SK-N-SH (cell line): ENCODE data around the gene CRIP3. TPM values are rescaled to one million over a fixed set of nuclear protein-coding genes. Genes with fewer than 3 reads are reported as not detected.

Source experiments
- CTCF ChIA-PET: fragments of 300-600, 350-600 bp; formaldehyde crosslinking; extraction: SDS; loops from one replicate; lab custom pipeline; 2021; lab: Yijun Ruan, JAX
- POLR2A ChIA-PET: fragments of 350-600 bp; sonication (Branson Sonifier 250); formaldehyde crosslinking; extraction: SDS; loops from one replicate; lab custom pipeline; 2020; ENCODE audit warnings: antibody characterized with exemption, inconsistent platforms; lab: Yijun Ruan, JAX
- DNase-seq: peaks from one replicate; pipeline ENCODE4 v3.0.0; 2012
- H2AFZ ChIP-seq: fragments of 200-600 bp; sonication (generic); 2 replicates; pipeline ENCODE4 v1.8.1; 2016; ENCODE audit warnings: antibody characterized with exemption, mild to moderate bottlenecking, low read depth
- H3F3A ChIP-seq: fragments of 200-600 bp; sonication (generic); replicated peaks from 2 replicates; pipeline ENCODE3; 2016; ENCODE audit warnings: antibody characterized with exemption, mild to moderate bottlenecking; ENCODE audit not compliant: insufficient read depth
- H3K27ac ChIP-seq, 2 experiments: fragments of 200-500 bp in 1 of 2; fragments of 200-600 bp in 1 of 2; sonication (Bioruptor generic) in 1 of 2; sonication (generic), shearing (Covaris generic) in 1 of 2; 2 replicates each; pipeline versions ENCODE4 v1.5.1 to v1.6.1; 2014 to 2016; ENCODE audit warnings: low read depth in 2 of 2, inconsistent platforms in 1 of 2, low read length in 1 of 2, mild to moderate bottlenecking in 1 of 2, mixed read lengths in 1 of 2
- H3K27me3 ChIP-seq: fragments of 200-600 bp; sonication (generic), shearing (Covaris generic); 2 replicates; pipeline ENCODE4 v1.6.1; 2016; ENCODE audit warnings: mixed run types; ENCODE audit not compliant: insufficient read depth
- H3K36me3 ChIP-seq, 2 experiments: fragments of 200-500 bp in 1 of 2; fragments of 200-600 bp in 1 of 2; sonication (Bioruptor generic) in 1 of 2; sonication (generic) in 1 of 2; replicated peaks in 1 of 2; 2 replicates each; pipeline versions ENCODE3 to v1.5.1; 2014 to 2016; ENCODE audit warnings: low read length in 1 of 2, mild to moderate bottlenecking in 1 of 2; ENCODE audit not compliant: insufficient read depth in 2 of 2, control insufficient read depth in 1 of 2
- H3K4me1 ChIP-seq, 2 experiments: fragments of 200-500 bp in 1 of 2; fragments of 200-600 bp in 1 of 2; sonication (Bioruptor generic) in 1 of 2; sonication (generic), shearing (Covaris generic) in 1 of 2; 2 replicates each; pipeline versions ENCODE4 v1.5.1 to v1.6.1; 2014 to 2016; ENCODE audit warnings: low read depth in 1 of 2, low read length in 1 of 2, mixed run types in 1 of 2; ENCODE audit not compliant: insufficient read depth in 2 of 2, control insufficient read depth in 1 of 2
- H3K4me2 ChIP-seq: fragments of 200-600 bp; sonication (generic), shearing (Covaris generic); 2 replicates; pipeline ENCODE4 v1.6.1; 2017; ENCODE audit warnings: mixed run types
- H3K4me3 ChIP-seq, 2 experiments: fragments of 200-500 bp in 1 of 2; fragments of 200-600 bp in 1 of 2; sonication (Bioruptor generic) in 1 of 2; sonication (generic), shearing (Covaris generic) in 1 of 2; 2 replicates each; pipeline versions ENCODE4 v1.5.1 to v1.8.1; 2014 to 2016; ENCODE audit warnings: low read depth in 2 of 2, inconsistent platforms in 1 of 2, low read length in 1 of 2, mild to moderate bottlenecking in 1 of 2, mixed read lengths in 1 of 2, moderate library complexity in 1 of 2
- H3K79me2 ChIP-seq: fragments of 200-600 bp; sonication (generic); 2 replicates; pipeline ENCODE4 v1.8.1; 2017; ENCODE audit warnings: mild to moderate bottlenecking; ENCODE audit not compliant: insufficient read depth
- H3K9ac ChIP-seq: fragments of 200-600 bp; sonication (generic); 2 replicates; pipeline ENCODE4 v1.6.1; 2017; ENCODE audit warnings: mixed run types
- H3K9me2 ChIP-seq: fragments of 200-600 bp; sonication (generic); 2 replicates; pipeline ENCODE4 v1.6.1; 2017; ENCODE audit warnings: mixed run types
- H3K9me3 ChIP-seq: fragments of 200-600 bp; sonication (generic); 2 replicates; pipeline ENCODE4 v1.6.1; 2017; ENCODE audit warnings: mixed run types, mild to moderate bottlenecking, moderate library complexity
- H4K20me1 ChIP-seq: fragments of 200-600 bp; sonication (generic); 2 replicates; pipeline ENCODE4 v1.6.1; 2017; ENCODE audit warnings: mild to moderate bottlenecking, mixed run types; ENCODE audit not compliant: insufficient read depth
- ELF1 ChIP-seq: IDR thresholded peaks from 2 replicates; pipeline ENCODE4 v1.4.0; 2012
- FOXJ3 ChIP-seq: sonication (generic); formaldehyde crosslinking; IDR thresholded peaks from 2 replicates; pipeline ENCODE4 v1.5.1; 2020; ENCODE audit warnings: mild to moderate bottlenecking, missing genetic modification reagents
- GABPA ChIP-seq: IDR thresholded peaks from 2 replicates; pipeline ENCODE4 v1.4.0; 2012; ENCODE audit warnings: low read depth, mild to moderate bottlenecking
- GATA2 ChIP-seq: sonication (generic); formaldehyde crosslinking; IDR thresholded peaks from 2 replicates; pipeline ENCODE4 v1.5.0; 2020; ENCODE audit warnings: mild to moderate bottlenecking, missing genetic modification reagents
- IRF3 ChIP-seq: fragments of 150-350 bp; IDR thresholded peaks from 2 replicates; pipeline ENCODE4 v1.6.1; 2016; ENCODE audit warnings: mild to moderate bottlenecking, low read depth, low read length
- JUND ChIP-seq: IDR thresholded peaks from 2 replicates; pipeline ENCODE4 v1.4.0; 2012
- MAX ChIP-seq: IDR thresholded peaks from 2 replicates; pipeline ENCODE4 v1.4.0; 2012; ENCODE audit warnings: low read depth
- MXI1 ChIP-seq: IDR thresholded peaks from 2 replicates; pipeline ENCODE4 v1.6.1; 2012; ENCODE audit warnings: mild to moderate bottlenecking, low read depth, low read length, improper control_type of control experiment
- PBX3 ChIP-seq: IDR thresholded peaks from 2 replicates; pipeline ENCODE4; 2012
- RCOR1 ChIP-seq: fragments of 150-350 bp; IDR thresholded peaks from 2 replicates; pipeline ENCODE4 v1.6.1; 2017; ENCODE audit warnings: antibody characterized with exemption, low read length
- RXRA ChIP-seq: IDR thresholded peaks from 2 replicates; pipeline ENCODE4 v1.4.0; 2012; ENCODE audit warnings: low read depth, mild to moderate bottlenecking, borderline replicate concordance
- SMC3 ChIP-seq: IDR thresholded peaks from 2 replicates; pipeline ENCODE4 v1.6.1; 2012; ENCODE audit warnings: low read depth, low read length, improper control_type of control experiment
- USF2 ChIP-seq: fragments of 150-350 bp; IDR thresholded peaks from 2 replicates; pipeline ENCODE4 v1.6.1; 2017; ENCODE audit warnings: antibody characterized with exemption, low read length, low read depth, borderline replicate concordance
- YY1 ChIP-seq: IDR thresholded peaks from 2 replicates; pipeline ENCODE4 v1.4.0; 2012; ENCODE audit warnings: low read depth, mild to moderate bottlenecking
- ZBTB33 ChIP-seq: IDR thresholded peaks from 2 replicates; pipeline ENCODE4 v1.4.0; 2012; ENCODE audit warnings: low read depth, borderline replicate concordance
- WGBS: methylation state at CpG from one replicate; pipeline ENCODE4 v1.1.6; 2017; ENCODE audit warnings: low lambda C conversion rate; 5-methylcytosine and 5-hydroxymethylcytosine counted together
- polyA plus RNA-seq, 3 experiments: library from polyadenylated mRNA; depleted of rRNA; stranded (reverse); fragments of >200 nt; gene quantifications; 2 replicates each; pipeline ENCODE4 v1.2.3, GENCODE V29; 2012

Gene CRIP3
- polyA plus RNA-seq, 1 of the 3 experiments (the other 2 are of a cell fraction) = not detected

- no peak for TF ChIP-seq YY1
- no peak for TF ChIP-seq IRF3
- TF ChIP-seq MXI1 = no peak
- TF ChIP-seq ELF1 = no peak
- TF ChIP-seq, all 33 proteins: peak for 0
These were observed 23.4 kb downstream of the CRIP3 start (continued) for GRCh38 chr6:43284991-43285781.

- H3K9ac ChIP-seq = no peak overlapping the region
- CTCF ChIA-PET = no interaction called here
- no peak for DNase-seq
- no peaks in the 10 kb centered on the region for H3K9me2 ChIP-seq
- TF ChIP-seq SMC3 (no peak), JUND (no peak), PBX3 (no peak), GATA2 (CRISPR knock-in tag) (no peak), USF2 (no peak), RCOR1 (no peak), GABPA (no peak), ZBTB33 (no peak), RXRA (no peak), FOXJ3 (CRISPR knock-in tag) (no peak), MAX (no peak)
- H3F3A ChIP-seq = no peaks in the 10 kb centered on the region
- H3K79me2 ChIP-seq = no peaks in the 10 kb centered on the region
- no peak overlapping the region for H2AFZ ChIP-seq
- no peaks in the 10 kb centered on the region for H3K27me3 ChIP-seq
- H3K27ac ChIP-seq = no peak overlapping the region
- no peaks in the 10 kb centered on the region for H4K20me1 ChIP-seq
- H3K4me1 ChIP-seq = no peaks in the 10 kb centered on the region
- 95% methylated on average over 21 of the region's 27 CpGs for WGBS
- H3K4me3 ChIP-seq = no peak overlapping the region
- no peaks in the 10 kb centered on the region for H3K9me3 ChIP-seq
- no peaks in the 10 kb centered on the region for H3K36me3 ChIP-seq
- H3K4me2 ChIP-seq = no peak overlapping the region
- POLR2A ChIA-PET = no interaction called here
These were observed 24.7 kb downstream of the CRIP3 start for GRCh38 chr6:43283905-43284304.
